K562 (cell line): ENCODE data around the gene PRAMEF12. TPM values are rescaled to one million over a fixed set of nuclear protein-coding genes. Genes with fewer than 3 reads are reported as not detected.

ENCODE experiments used
- ATAC-seq: fragments of 200-7000 bp; cut with Tn5 transposase; 3 replicates; pipeline ENCODE4 v1.9.1; 2020; ENCODE audit warnings: moderate library complexity
- BruUV-seq: library from RNA; stranded (reverse); fragments of 400-500 nt; replicated peaks from 2 replicates; lab custom pipeline; 2021; lab: Mats Ljungman, UMichigan
- CTCF ChIA-PET: fragments of 300-600 bp; formaldehyde crosslinking; extraction: SDS; loops from one replicate; lab custom pipeline; 2021; ENCODE audit warnings: low intra/inter-chr PET ratio; lab: Yijun Ruan, JAX
- POLR2A ChIA-PET: fragments of 300-600, 350-650 bp; sonication (Branson Sonifier 250); formaldehyde crosslinking; extraction: SDS; loops from one replicate; lab custom pipeline; 2021; ENCODE audit warnings: antibody characterized with exemption, inconsistent platforms; lab: Yijun Ruan, JAX
- DNase-seq, 4 experiments: peaks; one replicate each; pipeline versions ENCODE4 v3.0.0 to v3.0.0-alpha.2; 2011 to 2018; ENCODE audit warnings: low spot score in 3 of 4, mixed read lengths in 3 of 4; ENCODE audit errors: extremely low read depth in 1 of 4
- FAIRE-seq: peaks from 2 replicates; lab custom pipeline; 2011; peaks lifted over from hg19 to GRCh38; lab: Jason Lieb, UNC
- H2AFZ ChIP-seq: 2 replicates; pipeline ENCODE4 v1.6.0; 2011; ENCODE audit warnings: low read depth, low read length, control low read depth, inconsistent platforms
- H3K27ac ChIP-seq: fragments of 200-600 bp; 3 replicates; pipeline ENCODE4 v1.8.0; 2011; ENCODE audit warnings: low read depth, mild to moderate bottlenecking, control low read depth, inconsistent platforms, low read length, moderate library complexity, mixed read lengths; ENCODE audit errors: extremely low read depth
- H3K27me3 ChIP-seq, 2 experiments: fragments of 300-600 bp in 1 of 2; 2 replicates in 1 of 2; 3 replicates in 1 of 2; pipeline versions ENCODE4 v1.6.0 to v1.8.0; 2011; ENCODE audit warnings: inconsistent platforms in 2 of 2, low read length in 2 of 2, mild to moderate bottlenecking in 1 of 2, mixed read lengths in 1 of 2, moderate library complexity in 1 of 2; ENCODE audit not compliant: control insufficient read depth in 2 of 2, insufficient read depth in 2 of 2
- H3K36me3 ChIP-seq: fragments of 300-600 bp; 3 replicates; pipeline ENCODE4 v1.8.0; 2011; ENCODE audit warnings: mild to moderate bottlenecking, low read length, inconsistent platforms; ENCODE audit not compliant: control insufficient read depth, insufficient read depth
- H3K4me1 ChIP-seq, 2 experiments: fragments of 200-600 bp in 1 of 2; replicated peaks in 1 of 2; 2 replicates in 1 of 2; 3 replicates in 1 of 2; pipeline versions ENCODE4 v1.5.1 to v1.8.0; 2011; ENCODE audit warnings: inconsistent platforms in 2 of 2, low read length in 2 of 2, mild to moderate bottlenecking in 1 of 2, mixed read lengths in 1 of 2, moderate library complexity in 1 of 2; ENCODE audit not compliant: control insufficient read depth in 2 of 2, insufficient read depth in 2 of 2
- H3K4me2 ChIP-seq: 2 replicates; pipeline ENCODE4 v1.6.1; 2011; ENCODE audit warnings: low read length, control low read depth, inconsistent platforms, mixed read lengths; ENCODE audit not compliant: insufficient read depth
- H3K4me3 ChIP-seq: fragments of 200-600 bp; sonication (generic), shearing (Covaris generic); 2 replicates; pipeline ENCODE4 v1.5.1; 2016; ENCODE audit warnings: control low read depth, inconsistent platforms
- H3K79me2 ChIP-seq: fragments of 200-600 bp; 3 replicates; pipeline ENCODE4 v1.8.0; 2011; ENCODE audit warnings: low read length, inconsistent platforms; ENCODE audit not compliant: control insufficient read depth, insufficient read depth
- H3K9ac ChIP-seq, 2 experiments: 2 replicates each; pipeline versions ENCODE4 v1.6.0 to v1.6.1; 2011; ENCODE audit warnings: low read depth in 2 of 2, low read length in 2 of 2, control low read depth in 1 of 2, inconsistent platforms in 1 of 2, mild to moderate bottlenecking in 1 of 2, mixed read lengths in 1 of 2; ENCODE audit not compliant: insufficient read depth in 1 of 2
- H3K9me1 ChIP-seq: one replicate; pipeline ENCODE4 v1.6.0; 2011; ENCODE audit warnings: inconsistent platforms, mild to moderate bottlenecking, low read length, moderate library complexity; ENCODE audit not compliant: control insufficient read depth, insufficient read depth
- H3K9me3 ChIP-seq: replicated peaks from 2 replicates; pipeline ENCODE4 v1.5.1; 2011; ENCODE audit warnings: low read depth, low read length, inconsistent platforms; ENCODE audit not compliant: control insufficient read depth, insufficient read depth
- H4K20me1 ChIP-seq: replicated peaks from 2 replicates; pipeline ENCODE4 v1.6.1; 2011; ENCODE audit warnings: low read length, inconsistent platforms, mixed read lengths; ENCODE audit not compliant: control insufficient read depth, insufficient read depth
- ZSCAN32 ChIP-seq: fragments of 450-650 bp; formaldehyde crosslinking; IDR thresholded peaks from 2 replicates; pipeline ENCODE4 v1.4.0; 2020; ENCODE audit warnings: mild to moderate bottlenecking, moderate library complexity
- WGBS: fragments of 100-300 bp; shearing (Covaris generic); methylation state at CpG from one replicate; pipeline ENCODE4 v1.1.6; 2016; ENCODE audit warnings: low coverage, mixed read lengths; ENCODE audit not compliant: insufficient coverage; ENCODE audit errors: missing lambda C conversion rate; 5-methylcytosine and 5-hydroxymethylcytosine counted together
- in situ Hi-C: fragments of 300-500 bp; cut with MboI; formaldehyde crosslinking; loops from 4 replicates; pipeline ENCODE4 v1.15.0; 2018; ENCODE audit warnings: inconsistent platforms, mixed read lengths
- intact Hi-C: fragments of 100-400 bp; cut with micrococcal nuclease; formaldehyde crosslinking; loops from 2 replicates; pipeline ENCODE4 v1.14.2; 2022
- polyA plus RNA-seq, 8 experiments: library from polyadenylated mRNA; depleted of rRNA in 4 of 8; stranded (reverse) in 5 of 8; unstranded in 3 of 8; fragments of >200 nt; fragmentation: Nextera tagmentation in 2 of 8; fragmentation: Illumina TruSeq in 1 of 8; extraction: Ambion mirVana in 2 of 8; extraction: Trizol in 1 of 8; gene quantifications; 2 replicates each; pipeline versions ENCODE4 v1.2.1 to v1.2.3, GENCODE V29; 2011 to 2014; ENCODE audit warnings: inconsistent platforms in 1 of 8, missing spikeins in 1 of 8
- total RNA-seq, 7 experiments: library from RNA; depleted of rRNA in 6 of 7; stranded (reverse); fragments of >200 nt in 6 of 7; fragmentation: Illumina TruSeq in 2 of 7; extraction: Trizol in 2 of 7; gene quantifications; 2 replicates each; pipeline versions ENCODE4 v1.2.1 to v1.2.3, GENCODE V29; 2011 to 2021; ENCODE audit warnings: low replicate concordance in 1 of 7
- TF ChIP-seq, protein P1 (sequence below), 2 experiments: IDR thresholded peaks; 2 replicates each; pipeline ENCODE4 v1.6.1; 2012; ENCODE audit warnings: improper control_type of control experiment in 2 of 2, low read depth in 2 of 2, low read length in 2 of 2, borderline replicate concordance in 1 of 2

Gene PRAMEF12
- total and polyA plus RNA-seq, 9 of the 15 experiments (the other 6 are each of a cell fraction or from before 2014, with no cell fraction given): not detected

DNA sequence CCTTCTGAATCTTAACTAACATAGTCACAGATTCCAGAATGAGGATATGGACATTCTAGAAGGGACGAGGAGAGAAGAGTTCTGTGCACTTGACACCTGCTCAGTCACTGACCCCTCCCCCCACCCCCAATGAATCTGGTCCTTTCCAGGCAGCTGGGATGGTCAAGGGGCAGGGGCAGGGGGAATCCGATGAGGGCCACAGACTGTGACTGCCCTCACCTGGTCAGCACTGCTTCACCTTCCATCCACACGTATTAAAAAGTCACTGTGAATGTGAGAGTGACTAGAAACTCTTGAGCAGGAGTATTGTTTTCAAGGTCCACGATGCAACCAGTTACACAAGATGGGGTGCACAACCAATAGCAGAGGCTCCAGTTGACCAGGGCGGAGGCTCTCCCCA lies 9.5 kb upstream of the PRAMEF12 start (continued):
- TF ChIP-seq, protein P1, sequence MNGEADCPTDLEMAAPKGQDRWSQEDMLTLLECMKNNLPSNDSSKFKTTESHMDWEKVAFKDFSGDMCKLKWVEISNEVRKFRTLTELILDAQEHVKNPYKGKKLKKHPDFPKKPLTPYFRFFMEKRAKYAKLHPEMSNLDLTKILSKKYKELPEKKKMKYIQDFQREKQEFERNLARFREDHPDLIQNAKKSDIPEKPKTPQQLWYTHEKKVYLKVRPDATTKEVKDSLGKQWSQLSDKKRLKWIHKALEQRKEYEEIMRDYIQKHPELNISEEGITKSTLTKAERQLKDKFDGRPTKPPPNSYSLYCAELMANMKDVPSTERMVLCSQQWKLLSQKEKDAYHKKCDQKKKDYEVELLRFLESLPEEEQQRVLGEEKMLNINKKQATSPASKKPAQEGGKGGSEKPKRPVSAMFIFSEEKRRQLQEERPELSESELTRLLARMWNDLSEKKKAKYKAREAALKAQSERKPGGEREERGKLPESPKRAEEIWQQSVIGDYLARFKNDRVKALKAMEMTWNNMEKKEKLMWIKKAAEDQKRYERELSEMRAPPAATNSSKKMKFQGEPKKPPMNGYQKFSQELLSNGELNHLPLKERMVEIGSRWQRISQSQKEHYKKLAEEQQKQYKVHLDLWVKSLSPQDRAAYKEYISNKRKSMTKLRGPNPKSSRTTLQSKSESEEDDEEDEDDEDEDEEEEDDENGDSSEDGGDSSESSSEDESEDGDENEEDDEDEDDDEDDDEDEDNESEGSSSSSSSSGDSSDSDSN (IDR thresholded peaks at IDR 0.05; ENCODE audit: borderline replicate concordance in 1 of 2, low read depth in 2 of 2, low read length in 2 of 2): no peak
- TF ChIP-seq, all 486 proteins: peak for 0

DNA sequence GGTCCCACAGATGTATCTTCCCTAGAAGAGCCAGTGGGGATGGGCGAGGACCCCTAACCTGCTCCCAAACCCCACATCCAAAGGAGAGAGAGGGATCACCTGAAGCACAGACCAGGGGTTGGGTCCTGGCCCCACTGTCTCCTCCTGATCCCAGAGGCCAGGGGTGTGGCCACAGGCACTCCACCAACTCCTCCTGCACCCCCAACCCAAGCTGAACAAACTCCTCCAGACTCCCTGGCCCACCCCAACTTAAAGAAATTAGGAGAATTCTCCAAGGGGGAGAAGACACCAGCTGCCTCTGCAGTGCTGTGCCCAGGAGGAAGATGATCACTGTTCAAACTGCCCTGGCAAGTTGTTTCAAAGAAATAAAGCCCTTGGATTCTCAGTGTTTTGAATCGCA lies 4.5 kb upstream of the PRAMEF12 start:
- FAIRE-seq: no peak
- POLR2A ChIA-PET: no interaction called here
- CTCF ChIA-PET: no interaction called here
- H3K4me2 ChIP-seq: no peak overlapping the region
- DNase-seq: peak in 1 of 4 experiments; percentile 2
- H3K9me3 ChIP-seq: no peaks in the 10 kb centered on the region
- H3K27ac ChIP-seq: no peak overlapping the region
- H3K79me2 ChIP-seq: no peaks in the 10 kb centered on the region
- H2AFZ ChIP-seq: no peak overlapping the region
- no peaks in the 10 kb centered on the region for H4K20me1 ChIP-seq
- in situ Hi-C loops (loop anchor here (5.0 kb wide), 1 partner anchor 647 kb away; no protein-coding TSS in a partner anchor), intact Hi-C loops (no loop called here)
- H3K9me1 ChIP-seq: no peaks in the 10 kb centered on the region
- WGBS: 0% methylated on average over 2 of the region's 2 CpGs
- peaks cover 7 to 23% of the 10 kb centered on the region in 2 experiments; a peak in 1 of 5 replicates for H3K27me3 ChIP-seq
- no TSS peak for BruUV-seq
- H3K4me1 ChIP-seq: no peaks in the 10 kb centered on the region
- no peak overlapping the region for H3K9ac ChIP-seq
- H3K36me3 ChIP-seq: no peaks in the 10 kb centered on the region
- no peak overlapping the region for H3K4me3 ChIP-seq
- TF ChIP-seq ZSCAN32 (CRISPR knock-in tag): no peak
- TF ChIP-seq, all 486 proteins: peak for 0
- no peak for ATAC-seq
